CD8-positive, alpha-beta memory T cell (primary cell): Measurements from ENCODE around the gene RPS6KA2. TPM values are rescaled to one million over a fixed set of nuclear protein-coding genes. Genes with fewer than 3 reads are reported as not detected.
A peak's percentile ranks its signal among the peaks of the same experiment; 100 is the strongest.
"Not testable (repeated sequence)": the region's sequence is repeated elsewhere in the genome, so short reads cannot be mapped to it uniquely, and the experiment has no call there.

Experiments
- CTCF ChIA-PET: fragments of 350-600 bp; sonication (Branson Sonifier 250); formaldehyde crosslinking; loops from one replicate; lab custom pipeline; 2021; ENCODE audit warnings: antibody characterized with exemption; lab: Charles Lee
- POLR2A ChIA-PET: fragments of 350-600 bp; sonication (Branson Sonifier 250); formaldehyde crosslinking; loops from one replicate; lab custom pipeline; 2021; ENCODE audit warnings: antibody characterized with exemption; lab: Charles Lee
- DNase-seq, 5 donors: peaks; one replicate each; pipeline versions ENCODE4 v3.0.0 to v3.0.0-alpha.2; 2020 to 2022; ENCODE audit warnings: mixed read lengths in 1 of 5
- H3K27ac ChIP-seq: one replicate; pipeline ENCODE4 v1.7.0; 2013; ENCODE audit warnings: low read depth, mild to moderate bottlenecking, low read length, moderate library complexity
- H3K27me3 ChIP-seq: 2 replicates; pipeline ENCODE4 v1.7.0; 2013; ENCODE audit warnings: low read length, mild to moderate bottlenecking; ENCODE audit not compliant: insufficient read depth, poor library complexity, severe bottlenecking
- H3K36me3 ChIP-seq: 2 replicates; pipeline ENCODE4 v1.7.0; 2013; ENCODE audit warnings: mild to moderate bottlenecking, low read length, moderate library complexity; ENCODE audit not compliant: insufficient read depth
- H3K4me1 ChIP-seq: 2 replicates; pipeline ENCODE4 v1.7.0; 2013; ENCODE audit warnings: mild to moderate bottlenecking, low read length, moderate library complexity; ENCODE audit not compliant: insufficient read depth
- H3K4me3 ChIP-seq: 2 replicates; pipeline ENCODE4 v1.7.0; 2013; ENCODE audit warnings: mild to moderate bottlenecking, low read length
- H3K9me3 ChIP-seq: 2 replicates; pipeline ENCODE4 v1.7.0; 2013; ENCODE audit warnings: mild to moderate bottlenecking, low read length
- H3K27ac Mint-ChIP-seq, 8 donors: one replicate each; pipeline ENCODE4 v1.8.0; 2020 to 2021; ENCODE audit warnings: mixed read lengths in 8 of 8, mild to moderate bottlenecking in 6 of 8, inconsistent platforms in 3 of 8, moderate library complexity in 3 of 8
- H3K27me3 Mint-ChIP-seq, 2 donors: one replicate each; pipeline ENCODE4 v1.8.0; 2020 to 2021; ENCODE audit warnings: mixed read lengths in 2 of 2, mild to moderate bottlenecking in 1 of 2, moderate library complexity in 1 of 2
- H3K36me3 Mint-ChIP-seq, 3 donors: one replicate each; pipeline ENCODE4 v1.8.0; 2020 to 2021; ENCODE audit warnings: mixed read lengths in 3 of 3, inconsistent platforms in 1 of 3, mild to moderate bottlenecking in 1 of 3
- H3K4me1 Mint-ChIP-seq, 3 donors: one replicate each; pipeline ENCODE4 v1.8.0; 2020 to 2021; ENCODE audit warnings: mixed read lengths in 3 of 3, inconsistent platforms in 1 of 3, mild to moderate bottlenecking in 1 of 3
- H3K4me3 Mint-ChIP-seq, 7 donors: one replicate each; pipeline ENCODE4 v1.8.0; 2020 to 2021; ENCODE audit warnings: mixed read lengths in 7 of 7, mild to moderate bottlenecking in 6 of 7, moderate library complexity in 4 of 7, inconsistent platforms in 2 of 7
- H3K9me3 Mint-ChIP-seq, 5 donors: one replicate each; pipeline ENCODE4 v1.8.0; 2020 to 2022; ENCODE audit warnings: mixed read lengths in 5 of 5, mild to moderate bottlenecking in 3 of 5, moderate library complexity in 2 of 5, inconsistent platforms in 1 of 5
- polyA plus RNA-seq: library from polyadenylated mRNA; unstranded; fragments of 300-500 nt; fragmentation: Illumina TruSeq; gene quantifications from one replicate; pipeline ENCODE4 v1.2.3, GENCODE V29; 2021
- total RNA-seq, 2 experiments: library from RNA; stranded (reverse); gene quantifications; one replicate each; pipeline ENCODE4 v1.2.3, GENCODE V29; 2021

Gene RPS6KA2
- total and polyA plus RNA-seq, 3 experiments from 2014 or later: 3.6 to 4.7 (median 4.6) TPM

DNA sequence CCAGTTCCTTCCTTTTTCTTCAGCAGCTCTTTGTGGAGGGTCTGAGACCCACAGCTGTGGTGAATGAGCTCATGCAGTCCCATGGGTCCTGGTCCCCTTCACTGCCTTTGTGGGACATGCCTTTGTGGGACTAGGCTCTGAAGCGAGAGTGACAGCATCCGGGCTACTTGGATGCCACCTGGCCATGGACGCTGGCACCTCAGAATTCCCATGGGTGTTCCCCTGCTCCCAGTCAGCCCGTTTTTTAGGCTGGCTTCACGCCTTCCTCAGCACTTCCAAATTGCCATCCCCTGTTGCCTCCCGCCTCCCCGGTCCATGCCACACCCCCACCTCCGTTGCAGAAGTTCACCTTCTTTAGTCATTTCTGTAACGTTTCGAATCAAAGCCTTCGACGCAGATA is 85.7 kb downstream of the RPS6KA2 start:
- H3K4me1 ChIP-seq: peaks cover 18% of the 10 kb centered on the region
- peak overlapping the region; percentile 49 for H3K4me3 ChIP-seq
- no peaks in the 10 kb centered on the region for H3K9me3 ChIP-seq
- CTCF ChIA-PET: interaction anchor here (0.9 to 1.3 kb wide), 4 partner anchors 53 to 410 kb away, joined by 3 read pairs; no protein-coding TSS in a partner anchor
- Mint-ChIP-seq H3K36me3 (no peaks in the 10 kb centered on the region), H3K9me3 (no peaks in the 10 kb centered on the region), H3K4me1 (peaks cover 23 to 37% (median 34%) of the 10 kb centered on the region in 3 donors), H3K27ac (peak overlapping the region; percentile 65 to 95 (median 89)), H3K27me3 (no peaks in the 10 kb centered on the region), H3K4me3 (peak overlapping the region; percentile 73 to 93 (median 82))
- peak overlapping the region; percentile 30 for H3K27ac ChIP-seq
- POLR2A ChIA-PET: interaction anchor here (0.6 to 1.0 kb wide), 2 partner anchors 19 to 54 kb away, joined by 3 read pairs; no protein-coding TSS in a partner anchor
- no peak for DNase-seq
- H3K36me3 ChIP-seq: no peaks in the 10 kb centered on the region
- no peaks in the 10 kb centered on the region for H3K27me3 ChIP-seq

DNA sequence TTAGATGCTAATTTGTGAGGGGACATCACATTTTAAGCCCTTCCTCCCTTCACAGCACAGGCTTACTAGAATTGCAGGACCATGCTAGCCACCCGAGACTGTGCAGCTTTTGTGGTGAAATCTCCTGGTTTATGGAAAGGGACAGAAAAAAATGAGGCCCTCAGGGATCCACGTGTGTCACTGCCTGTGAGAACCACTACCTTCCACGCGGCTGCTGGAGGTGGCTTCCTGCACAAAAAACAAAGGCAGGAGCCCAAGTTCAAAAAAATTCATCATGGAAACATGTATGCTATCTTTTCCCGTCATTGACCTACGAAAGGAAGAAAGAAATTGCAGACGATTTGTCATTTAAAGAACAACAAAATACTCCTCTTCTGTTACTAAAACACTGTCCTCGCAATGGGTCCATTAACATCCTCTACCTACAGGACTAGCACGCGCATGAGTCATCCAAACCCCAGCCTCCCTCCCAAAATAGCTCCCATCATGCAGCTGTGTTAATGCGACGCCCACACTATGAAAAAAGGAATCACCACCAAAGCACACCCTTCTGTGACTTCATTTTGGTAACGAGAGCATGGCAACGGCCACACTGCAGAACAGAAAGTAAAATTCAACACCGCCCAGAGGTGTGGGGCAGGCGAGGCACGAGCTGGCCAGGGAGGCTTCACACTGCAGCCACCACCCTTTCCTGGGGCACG is 86.3 kb downstream of the RPS6KA2 start:
- Mint-ChIP-seq H3K4me1 (peaks cover 23 to 37% (median 34%) of the 10 kb centered on the region in 3 donors), H3K27ac (peak overlapping the region; percentile 65 to 95 (median 89)), H3K4me3 (peak overlapping the region; percentile 73 to 93 (median 82)), H3K9me3 (no peaks in the 10 kb centered on the region), H3K27me3 (no peaks in the 10 kb centered on the region), H3K36me3 (no peaks in the 10 kb centered on the region)
- no peaks in the 10 kb centered on the region for H3K27me3 ChIP-seq
- peak overlapping the region; percentile 30 for H3K27ac ChIP-seq
- POLR2A ChIA-PET: interaction anchor here (0.6 to 1.0 kb wide), 2 partner anchors 18 to 53 kb away, joined by 3 read pairs; no protein-coding TSS in a partner anchor
- DNase-seq: peak in 4 of 5 donors; percentile 36 to 86 (median 58)
- peak overlapping the region; percentile 49 for H3K4me3 ChIP-seq
- H3K4me1 ChIP-seq: peaks cover 18% of the 10 kb centered on the region
- H3K36me3 ChIP-seq: no peaks in the 10 kb centered on the region
- CTCF ChIA-PET: interaction anchor here (0.9 to 1.3 kb wide), 3 partner anchors 53 to 410 kb away, joined by 3 read pairs; no protein-coding TSS in a partner anchor
- H3K9me3 ChIP-seq: no peaks in the 10 kb centered on the region

DNA sequence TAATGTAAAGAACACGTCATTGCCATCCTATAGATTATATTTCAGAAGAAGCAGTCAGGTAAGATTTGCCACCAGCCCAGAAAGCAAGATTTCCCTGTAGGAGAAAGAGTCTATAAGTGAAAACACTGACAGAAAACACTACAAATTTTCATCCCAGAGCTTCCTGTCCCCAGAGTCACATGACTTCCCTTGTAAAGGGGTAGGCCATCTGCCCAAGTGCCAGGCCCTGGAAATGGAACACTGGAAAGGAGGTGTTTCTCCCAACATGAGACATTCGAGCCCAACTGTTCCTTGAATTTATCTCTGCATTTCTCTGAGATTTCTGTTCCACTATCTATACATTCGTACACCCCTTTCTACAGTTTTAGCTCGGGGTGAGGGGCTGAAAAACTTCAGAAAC is 87.5 kb downstream of the RPS6KA2 start:
- no peak overlapping the region for H3K4me3 ChIP-seq

DNA sequence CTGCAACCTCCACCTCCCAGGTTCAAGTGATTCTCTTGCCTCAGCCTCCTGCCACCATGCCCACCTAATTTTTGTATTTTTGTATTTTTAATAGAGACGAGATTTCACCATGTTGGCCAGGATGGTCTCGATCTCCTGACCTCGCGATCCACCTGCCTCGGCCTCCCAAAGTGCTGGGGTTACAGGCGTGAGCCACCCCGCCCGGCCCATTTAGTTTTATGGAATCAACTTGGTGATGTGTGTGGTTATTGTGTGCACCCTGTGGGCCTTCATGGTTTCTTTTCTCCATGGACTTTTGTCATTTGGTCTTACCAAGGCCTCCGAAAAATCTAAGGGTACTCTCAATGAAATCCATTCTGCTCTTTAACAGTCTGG is 88.1 kb downstream of the RPS6KA2 start:
- POLR2A ChIA-PET, H3K27me3 ChIP-seq, H3K9me3 Mint-ChIP-seq, CTCF ChIA-PET, H3K36me3 ChIP-seq, H3K9me3 ChIP-seq, DNase-seq, H3K4me3 ChIP-seq, H3K27me3 Mint-ChIP-seq, H3K36me3 Mint-ChIP-seq, H3K27ac ChIP-seq, H3K4me3 Mint-ChIP-seq, H3K27ac Mint-ChIP-seq: not testable (repeated sequence)
- peaks cover 23 to 37% (median 34%) of the 10 kb centered on the region in 3 donors for H3K4me1 Mint-ChIP-seq
- H3K4me1 ChIP-seq: peaks cover 18% of the 10 kb centered on the region

More for the DNA sequence above, 87.5 kb downstream of the RPS6KA2 start:
- no peaks in the 10 kb centered on the region for H3K36me3 Mint-ChIP-seq
- Histone ChIP-seq H3K27me3 (no peaks in the 10 kb centered on the region), H3K27ac (no peak overlapping the region), H3K36me3 (no peaks in the 10 kb centered on the region), H3K9me3 (no peaks in the 10 kb centered on the region), H3K4me1 (peaks cover 18% of the 10 kb centered on the region)
- no peaks in the 10 kb centered on the region for H3K27me3 Mint-ChIP-seq
- H3K27ac Mint-ChIP-seq: peak overlapping the region in 1 of 8 donors; percentile 5
- H3K9me3 Mint-ChIP-seq: no peaks in the 10 kb centered on the region
- CTCF ChIA-PET: no interaction called here
- H3K4me3 Mint-ChIP-seq: peak overlapping the region in 1 of 7 donors; percentile 59
- H3K4me1 Mint-ChIP-seq: peaks cover 23 to 37% (median 34%) of the 10 kb centered on the region in 3 donors
- DNase-seq: no peak
- POLR2A ChIA-PET: no interaction called here

DNA sequence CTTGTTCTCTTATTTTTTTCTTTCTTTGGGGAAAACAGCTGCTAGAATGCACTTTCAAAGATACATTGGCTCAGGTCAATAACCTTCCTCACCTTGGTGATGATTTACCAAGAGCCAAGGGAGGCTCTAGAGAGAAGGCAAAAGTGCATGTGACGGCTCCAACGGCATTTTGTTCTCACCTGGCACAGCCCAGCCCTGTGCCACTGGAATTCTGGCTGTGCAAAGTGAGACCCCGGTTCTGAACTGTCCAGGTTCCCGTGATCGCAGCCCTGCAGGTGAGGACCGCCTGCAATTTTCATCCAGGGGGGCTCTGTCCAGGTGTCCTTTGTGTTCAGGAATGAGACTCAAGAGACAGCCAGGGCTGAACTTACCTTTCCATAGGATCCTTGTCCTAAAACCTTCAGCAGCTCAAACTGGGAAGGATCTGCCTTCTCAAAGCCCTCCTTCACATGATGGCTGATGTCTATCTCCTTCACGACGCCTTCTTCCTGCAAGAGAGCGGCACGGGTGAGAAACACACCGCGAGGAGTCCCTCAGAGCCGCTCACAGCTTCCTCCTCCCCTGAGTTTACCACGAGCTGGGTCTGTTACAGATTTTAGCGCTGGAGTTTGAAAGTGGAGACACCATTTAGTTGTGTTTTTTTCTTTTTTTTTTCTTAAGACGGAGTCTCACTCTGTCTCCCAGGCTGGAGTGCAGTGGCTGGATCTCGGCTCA is 88.6 kb downstream of the RPS6KA2 start:
- Histone ChIP-seq H3K36me3 (no peaks in the 10 kb centered on the region), H3K4me1 (peaks cover 18% of the 10 kb centered on the region), H3K27me3 (no peaks in the 10 kb centered on the region), H3K9me3 (no peaks in the 10 kb centered on the region), H3K27ac (no peak overlapping the region), H3K4me3 (no peak overlapping the region)
- Mint-ChIP-seq H3K27ac (no peak overlapping the region), H3K4me1 (peaks cover 23 to 37% (median 34%) of the 10 kb centered on the region in 3 donors), H3K9me3 (no peaks in the 10 kb centered on the region), H3K36me3 (no peaks in the 10 kb centered on the region), H3K27me3 (no peaks in the 10 kb centered on the region), H3K4me3 (peak overlapping the region in 1 of 7 donors; percentile 23)
- CTCF ChIA-PET: no interaction called here
- POLR2A ChIA-PET: no interaction called here
- DNase-seq: no peak

DNA sequence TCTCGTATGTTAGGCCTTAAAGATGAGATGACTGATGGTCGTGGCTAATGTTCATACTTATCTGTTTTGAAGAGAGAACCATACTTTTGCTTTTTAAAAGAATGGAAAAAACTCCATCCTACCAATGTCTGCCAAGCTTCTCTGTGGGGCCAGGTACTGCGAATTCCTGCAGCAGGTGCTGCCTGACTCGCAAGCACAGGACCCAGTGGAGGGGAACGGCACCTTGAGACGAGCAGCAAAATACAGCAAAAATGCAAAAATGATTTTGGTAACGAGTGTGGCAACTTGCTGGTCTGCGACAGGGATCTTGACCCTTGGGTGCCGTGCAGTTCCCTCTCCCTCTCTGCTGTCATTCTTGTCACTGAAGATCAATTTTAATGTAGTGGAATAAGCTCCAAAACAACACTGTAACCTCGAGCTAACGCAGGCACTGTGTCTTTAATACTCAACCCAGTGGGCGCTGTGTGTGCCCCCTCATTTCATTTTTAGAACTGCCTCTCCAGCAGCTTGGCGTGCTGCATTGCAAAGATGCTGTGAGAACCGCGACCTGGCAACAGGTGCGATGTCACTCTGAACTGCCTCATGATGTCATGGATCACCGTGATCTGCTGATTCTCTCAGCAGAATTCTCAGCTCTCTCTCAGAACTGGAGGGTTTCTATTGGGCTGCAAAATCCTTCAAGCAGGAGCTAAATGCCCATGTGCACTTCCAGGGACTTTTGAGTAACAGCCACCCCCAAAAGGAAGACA is 92.2 kb downstream of the RPS6KA2 start:
- H3K36me3 Mint-ChIP-seq: no peaks in the 10 kb centered on the region
- peaks cover 0 to 4% of the 10 kb centered on the region in 2 donors for H3K27me3 Mint-ChIP-seq
- CTCF ChIA-PET: no interaction called here

DNA sequence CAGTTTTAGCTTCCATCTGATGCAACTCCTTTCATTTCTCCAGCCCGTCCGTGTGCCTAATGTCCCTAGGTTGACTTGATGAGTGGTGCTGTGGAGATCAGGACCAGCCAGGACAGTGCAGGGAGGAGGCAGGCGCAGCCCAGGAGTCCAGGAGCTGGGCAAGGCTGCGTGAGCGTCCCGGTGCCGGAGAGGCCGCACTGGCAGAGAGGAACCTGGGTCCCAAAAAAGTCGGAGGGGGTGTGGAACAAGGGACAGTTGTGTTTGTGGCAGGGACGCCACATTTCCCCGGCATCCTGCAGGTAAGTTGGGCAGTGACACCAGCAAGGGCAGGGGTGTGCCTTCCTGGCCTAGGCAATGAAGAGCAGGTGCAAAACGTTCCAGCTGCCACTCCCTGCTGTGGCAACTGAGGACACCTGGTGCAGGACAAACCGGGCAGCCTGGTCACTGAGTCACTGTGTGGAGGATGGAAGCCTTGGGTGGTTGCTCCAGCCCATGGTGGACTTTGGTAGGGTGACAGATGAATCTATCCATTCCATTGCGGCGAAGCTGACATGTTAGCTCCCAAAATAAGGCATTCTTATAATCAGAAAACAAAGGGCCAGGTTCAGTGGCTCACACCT is 93.7 kb downstream of the RPS6KA2 start:
- H3K27ac Mint-ChIP-seq: no peak overlapping the region
- no peak overlapping the region for H3K4me3 Mint-ChIP-seq
- Histone ChIP-seq H3K4me3 (no peak overlapping the region), H3K4me1 (no peaks in the 10 kb centered on the region), H3K27ac (no peak overlapping the region), H3K36me3 (no peaks in the 10 kb centered on the region), H3K27me3 (no peaks in the 10 kb centered on the region), H3K9me3 (no peaks in the 10 kb centered on the region)
- ChIA-PET CTCF (no interaction called here), POLR2A (no interaction called here)
- no peaks in the 10 kb centered on the region for H3K9me3 Mint-ChIP-seq
- no peak for DNase-seq
- H3K36me3 Mint-ChIP-seq: no peaks in the 10 kb centered on the region
- peaks cover 0 to 4% of the 10 kb centered on the region in 2 donors for H3K27me3 Mint-ChIP-seq
- H3K4me1 Mint-ChIP-seq: no peaks in the 10 kb centered on the region

More for the DNA sequence above, 92.2 kb downstream of the RPS6KA2 start:
- Mint-ChIP-seq H3K9me3 (no peaks in the 10 kb centered on the region), H3K4me1 (peaks cover 7 to 12% (median 11%) of the 10 kb centered on the region in 3 donors), H3K4me3 (no peak overlapping the region), H3K27ac (no peak overlapping the region)
- Histone ChIP-seq H3K9me3 (no peaks in the 10 kb centered on the region), H3K36me3 (no peaks in the 10 kb centered on the region), H3K27ac (no peak overlapping the region), H3K4me1 (peaks cover 7% of the 10 kb centered on the region), H3K27me3 (no peaks in the 10 kb centered on the region), H3K4me3 (no peak overlapping the region)
- POLR2A ChIA-PET: no interaction called here
- DNase-seq: no peak
